HS-27A (cell line): ENCODE measurements around the gene SCAMP5.

ENCODE experiments used
- DNase-seq: peaks from one replicate; pipeline ENCODE4 v3.0.0-alpha.2; 2012; ENCODE audit warnings: low read depth, missing footprints

Gene SCAMP5

GRCh38 chr15:74977599-74977998 is 17.8 kb upstream of the SCAMP5 start:
- no peak for DNase-seq

DNA sequence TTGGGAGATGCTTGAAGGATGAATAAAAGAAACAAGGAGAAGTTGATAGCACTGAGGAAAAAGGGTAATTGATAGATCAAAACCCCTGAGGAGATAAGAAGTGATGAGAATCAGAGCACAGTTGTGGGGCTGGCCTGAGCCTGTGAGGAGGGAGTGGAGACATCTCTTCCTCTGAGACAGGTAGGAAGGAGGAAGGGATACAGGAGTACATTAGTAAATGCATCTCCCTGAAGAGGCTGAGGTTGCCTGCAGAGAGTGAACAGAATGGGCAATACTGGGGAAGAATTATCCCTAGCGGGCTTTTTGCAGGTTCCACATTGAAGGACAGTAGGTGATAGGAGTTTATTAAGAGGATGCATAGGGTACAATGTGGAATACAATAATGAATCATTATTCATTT is 17.3 kb upstream of the SCAMP5 start:
- DNase-seq: no peak

DNA sequence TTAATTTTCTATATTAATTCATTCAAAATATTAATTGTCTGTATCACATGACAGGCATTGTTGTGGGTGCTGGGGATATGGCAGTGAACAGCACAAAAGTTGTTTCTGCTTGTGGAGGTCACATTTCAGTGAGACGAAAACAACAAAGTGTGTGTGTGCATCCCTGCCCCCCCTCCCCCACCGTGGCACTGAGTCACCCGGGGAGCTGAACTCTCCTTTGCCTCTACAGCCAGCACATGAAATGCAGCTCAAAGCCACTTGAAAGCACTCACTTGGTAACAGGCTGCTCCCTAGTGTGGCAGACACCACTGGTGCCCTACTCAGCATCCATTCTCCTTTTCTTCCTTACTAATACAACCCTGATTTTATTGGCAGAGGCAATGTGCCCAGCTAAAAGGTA is 16.9 kb upstream of the SCAMP5 start:
- DNase-seq: no peak

DNA sequence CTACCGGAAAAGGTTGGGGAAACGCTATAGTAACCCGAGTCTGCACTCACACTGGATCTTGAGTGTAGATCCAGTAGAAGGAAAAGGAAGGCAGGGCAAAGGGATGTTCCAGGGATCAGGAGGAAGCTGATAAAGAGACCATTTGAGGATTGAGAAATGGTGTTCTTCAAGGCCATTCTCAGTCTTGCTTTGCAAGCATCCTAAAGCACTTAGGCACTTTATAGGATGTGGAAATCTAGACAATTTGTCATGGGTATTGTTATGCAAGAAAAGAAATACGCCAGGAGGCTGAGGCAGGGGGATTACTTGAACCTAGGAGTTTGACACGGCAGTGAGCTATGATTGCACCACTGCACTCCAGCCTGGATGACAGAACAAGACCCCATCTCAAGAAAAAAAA is 13.2 kb upstream of the SCAMP5 start:
- DNase-seq: no peak

- DNase-seq: no peak
These were observed 11.6 kb upstream of the SCAMP5 start for GRCh38 chr15:74983725-74984231.

GRCh38 chr15:74988007-74988800 is 7.2 kb upstream of the SCAMP5 start:
- peak; percentile 29 for DNase-seq

GRCh38 chr15:74989527-74989926 is 5.8 kb upstream of the SCAMP5 start:
- no peak for DNase-seq

- DNase-seq: no peak
These were observed 2.7 kb upstream of the SCAMP5 start for GRCh38 chr15:74992619-74993018.

- no peak for DNase-seq
These were observed 1.1 kb upstream of the SCAMP5 start for GRCh38 chr15:74994236-74994635.

DNA sequence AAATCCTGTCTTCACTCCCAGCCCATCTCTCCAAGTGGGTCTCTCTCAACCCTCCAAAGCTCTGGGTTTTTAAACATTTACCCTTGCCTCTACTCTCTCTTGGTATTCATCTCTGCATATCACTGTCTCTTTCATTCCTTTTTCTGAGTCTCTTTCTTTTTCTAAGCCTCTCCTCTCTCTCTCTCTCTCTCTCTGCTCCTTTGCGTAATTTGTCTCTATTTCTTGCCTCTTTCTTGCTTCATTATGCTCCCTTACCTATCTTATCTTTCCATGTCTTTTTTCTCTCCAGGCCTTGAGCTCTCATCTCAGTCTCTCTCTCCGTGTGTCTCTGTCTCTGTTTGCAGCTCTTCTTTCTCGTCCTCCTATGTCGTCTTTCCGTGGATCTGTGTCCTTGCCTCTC is 678 bp upstream of the SCAMP5 start:
- DNase-seq: no peak

DNA sequence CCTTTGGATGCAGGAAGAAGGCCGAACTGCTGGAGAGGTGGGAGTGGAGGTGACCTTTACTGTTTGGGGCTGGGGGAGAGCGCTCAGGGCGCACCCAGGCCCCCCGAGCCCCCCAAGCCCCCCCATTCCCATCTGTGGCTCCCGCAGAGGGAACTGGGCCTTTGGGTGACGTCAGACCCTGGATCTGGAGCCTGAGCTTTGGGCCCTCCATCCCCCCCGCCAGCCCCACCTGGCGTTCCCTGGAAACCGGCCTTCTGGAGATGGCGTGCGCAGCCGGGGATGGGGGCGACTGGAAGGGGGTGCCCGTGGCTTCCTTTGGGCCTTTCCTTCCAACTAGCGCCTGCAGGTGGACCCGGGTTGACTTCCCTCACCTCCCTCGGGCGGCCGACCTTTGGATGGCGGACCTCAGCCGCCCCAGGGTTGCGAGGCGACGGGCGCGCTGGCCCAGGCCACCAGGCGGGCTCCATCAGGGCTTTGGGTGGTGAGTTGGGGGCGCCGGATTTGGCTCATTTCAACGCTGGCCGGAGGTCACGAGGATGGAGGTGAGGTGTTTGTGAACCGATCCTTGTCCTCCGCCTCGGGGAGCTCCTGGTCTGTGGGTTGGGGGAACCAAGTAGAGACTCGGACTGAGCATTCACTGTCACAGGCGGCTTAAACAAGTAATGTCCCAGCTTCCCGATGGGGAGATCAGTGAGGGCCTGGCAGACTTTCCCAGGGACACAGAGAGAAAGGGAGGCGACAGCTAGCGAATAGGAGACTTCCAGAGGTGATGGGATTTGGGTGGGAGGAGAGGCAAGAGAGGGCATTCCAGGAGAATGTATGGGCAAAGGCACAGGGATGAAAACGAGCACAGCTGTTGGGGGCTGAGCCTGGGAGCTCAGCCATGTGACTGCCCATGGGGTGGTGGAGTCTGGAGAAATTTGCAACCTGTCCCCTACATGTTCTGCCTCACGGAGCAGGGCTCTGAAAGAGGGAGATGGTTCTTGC is 709 bp downstream of the SCAMP5 start:
- DNase-seq: no peak

GRCh38 chr15:74997141-74997540 is 1.8 kb downstream of the SCAMP5 start:
- no peak for DNase-seq

GRCh38 chr15:74997543-74997942 is 2.2 kb downstream of the SCAMP5 start:
- no peak for DNase-seq

- DNase-seq: no peak
These were observed 5.9 kb downstream of the SCAMP5 start for GRCh38 chr15:75001310-75001709.

DNA sequence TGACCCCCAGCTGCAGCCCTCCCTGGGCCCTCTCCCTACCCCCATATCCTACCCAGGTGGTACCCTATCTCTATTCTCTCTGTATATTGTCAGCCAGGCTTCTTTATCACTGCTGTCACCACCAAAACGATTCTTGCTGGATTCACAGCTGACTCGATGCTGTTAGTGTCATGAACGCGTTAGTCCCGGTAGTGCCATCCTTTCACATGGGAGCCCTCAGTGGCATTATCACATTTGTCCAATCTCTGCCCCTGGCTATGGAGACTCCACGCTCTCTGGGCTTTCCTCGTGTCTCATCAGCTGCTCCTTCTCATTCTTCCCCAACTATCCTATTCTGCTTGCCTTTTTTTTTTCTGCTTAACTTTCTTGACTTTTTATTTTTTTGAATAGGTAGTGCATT is 7.0 kb downstream of the SCAMP5 start:
- DNase-seq: no peak

GRCh38 chr15:75007216-75007615 is 11.9 kb downstream of the SCAMP5 start:
- no peak for DNase-seq

DNA sequence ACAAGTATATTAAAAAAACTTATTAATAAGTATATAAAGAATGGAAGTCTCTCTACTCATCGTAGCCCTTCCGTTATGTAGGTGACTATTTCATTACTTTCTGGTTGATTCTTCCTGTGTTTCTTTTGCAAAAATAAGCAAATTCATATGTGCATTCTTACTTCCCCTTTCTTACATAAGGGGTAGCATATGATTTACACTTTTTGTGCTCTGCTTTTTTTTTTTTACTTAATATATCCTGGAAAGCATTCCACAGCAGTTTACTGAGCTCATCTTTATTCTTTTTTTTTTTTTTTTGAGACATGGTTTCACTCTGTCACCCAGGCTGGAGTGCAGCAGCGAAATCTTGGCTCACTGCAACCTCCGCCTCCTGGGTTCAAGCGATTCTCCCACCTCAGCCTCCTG is 12.9 kb downstream of the SCAMP5 start:
- DNase-seq: no peak

DNA sequence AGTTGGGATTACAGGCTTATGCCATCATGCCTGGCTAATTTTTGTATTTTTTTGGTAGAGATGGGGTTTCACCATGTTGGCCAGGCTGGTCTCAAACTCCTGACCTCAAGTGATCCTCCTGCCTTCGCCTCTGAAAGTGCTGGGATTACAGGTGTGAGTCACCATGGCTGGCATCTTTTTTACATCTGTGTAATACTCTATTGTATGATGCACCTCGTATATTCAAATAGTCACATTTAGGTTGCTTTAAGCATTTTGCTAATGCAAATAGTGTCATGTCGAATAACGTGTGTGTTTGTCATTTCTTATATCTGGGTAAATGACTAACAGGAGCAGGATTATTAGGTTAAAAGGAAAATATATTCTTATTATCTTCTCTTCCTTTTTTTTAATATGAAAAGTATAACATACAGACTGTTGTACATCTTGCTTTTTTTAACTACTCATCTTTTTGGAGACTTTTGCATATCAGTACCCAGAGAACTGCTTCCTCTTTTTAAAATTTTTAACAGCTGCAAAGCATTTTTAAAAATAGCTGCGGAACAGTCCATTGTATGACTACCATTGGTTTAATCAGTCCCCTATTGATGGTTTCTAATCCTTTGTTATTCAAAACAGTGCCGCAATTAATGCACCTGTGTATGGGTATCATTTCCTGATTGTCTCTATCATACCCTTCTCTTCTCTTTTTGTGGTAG is 13.4 kb downstream of the SCAMP5 start:
- no peak for DNase-seq

GRCh38 chr15:75016431-75016830 is 21.1 kb downstream of the SCAMP5 start:
- DNase-seq: no peak

- DNase-seq: no peak
These were observed 24.6 kb downstream of the SCAMP5 start for GRCh38 chr15:75019916-75020315.

DNA sequence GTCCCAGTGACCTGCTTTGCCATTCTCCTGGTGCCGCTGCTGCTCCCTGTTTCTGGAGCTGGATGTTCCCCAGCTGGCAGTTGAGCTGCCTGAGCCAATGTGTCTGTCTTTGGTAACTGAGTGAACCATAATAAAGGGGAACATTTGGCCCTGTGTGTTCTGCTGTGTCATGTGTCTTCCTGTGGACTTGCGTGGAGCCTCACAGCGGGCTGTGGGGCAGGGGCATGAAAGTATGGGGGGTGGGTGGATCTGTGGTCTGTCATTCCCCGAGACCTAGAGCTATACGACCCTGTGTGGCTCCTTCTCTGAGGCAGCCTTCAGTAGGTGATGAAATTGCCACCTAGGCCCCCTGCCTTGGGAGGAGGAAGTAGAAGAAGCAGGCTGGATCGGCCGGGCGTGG is 26.0 kb downstream of the SCAMP5 start:
- DNase-seq: no peak

DNA sequence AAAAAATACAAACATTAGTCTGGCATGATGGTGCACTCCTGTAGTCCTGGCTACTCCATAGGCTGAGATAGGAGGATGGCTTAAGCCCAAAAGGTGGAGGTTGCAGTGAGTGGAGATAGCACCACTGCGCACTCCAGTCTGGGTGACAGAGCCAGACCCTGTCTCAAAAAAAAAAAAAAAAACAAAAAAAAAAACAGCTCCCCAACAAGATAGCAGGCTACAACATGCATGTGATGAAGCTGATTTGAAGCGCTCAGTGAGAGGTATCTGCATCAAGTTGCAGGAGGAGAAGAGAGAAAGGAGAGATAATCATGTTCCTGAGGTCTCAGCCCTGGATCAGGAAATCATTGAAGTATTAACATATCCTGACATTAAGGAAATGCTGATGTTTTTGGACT is 27.4 kb downstream of the SCAMP5 start:
- no peak for DNase-seq
